Smooth muscle cell of trachea (primary cell): Measurements from ENCODE around the gene TOP2A. TPM values are rescaled to one million over a fixed set of nuclear protein-coding genes. Genes with fewer than 3 reads are reported as not detected.

Experiments
- total RNA-seq: library from RNA; depleted of rRNA; stranded (reverse); fragments of >200 nt; gene quantifications from 2 replicates; pipeline ENCODE4 v1.2.1, GENCODE V29; 2014

TOP2A gene
- total RNA-seq = 6.5 and 149 TPM in 2 replicates

DNA sequence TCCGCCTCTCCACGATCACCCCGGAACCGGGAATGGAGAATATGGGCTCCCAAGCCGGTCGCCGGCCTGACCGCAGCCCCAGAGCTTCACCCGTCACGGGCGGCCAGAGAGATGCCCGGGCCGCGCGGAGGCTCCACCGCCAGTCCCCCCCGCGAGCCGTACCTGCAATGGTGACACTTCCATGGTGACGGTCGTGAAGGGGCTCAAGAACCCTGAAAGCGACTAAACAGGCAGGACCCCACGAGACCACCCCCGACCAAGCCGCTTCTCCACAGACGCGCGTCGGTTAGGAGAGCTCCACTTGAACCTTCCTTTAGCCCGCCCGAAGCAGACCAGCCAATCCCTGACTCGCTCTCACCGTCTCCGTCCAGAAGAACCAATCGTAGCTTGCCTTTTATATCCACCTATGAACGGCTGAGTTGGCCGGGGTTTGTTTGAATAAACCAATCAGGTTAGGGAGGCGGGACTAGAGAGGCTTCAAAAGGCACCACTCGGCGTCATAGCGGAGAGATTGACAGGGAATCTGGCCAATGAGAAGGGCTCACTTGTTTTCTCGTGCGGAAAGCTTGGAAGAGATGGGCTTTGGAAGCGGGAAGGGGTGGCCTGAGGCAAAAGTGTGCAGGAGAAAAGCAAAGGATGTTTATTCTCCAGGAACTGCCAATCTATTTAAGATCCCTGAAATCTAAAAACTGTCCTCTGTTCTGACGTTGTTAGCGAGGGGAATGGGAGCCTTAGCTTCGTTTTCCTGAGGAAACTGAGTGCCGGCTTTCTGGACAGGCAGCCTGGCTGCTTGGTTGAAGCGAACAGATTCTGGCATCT is at the start of gene TOP2A:
TOP2A (minus strand) TSS at position 288 of the 819 bp plus-strand sequence; CDS start at position 183, 105 bp downstream.

GRCh38 chr17:40443196-40443987 is 25.7 kb upstream of the TOP2A start, which contains the start of gene IGFBP4:
TSS of gene IGFBP4 (plus strand) at chr17:40443450. CDS start at chr17:40443736, 286 bp downstream.

DNA sequence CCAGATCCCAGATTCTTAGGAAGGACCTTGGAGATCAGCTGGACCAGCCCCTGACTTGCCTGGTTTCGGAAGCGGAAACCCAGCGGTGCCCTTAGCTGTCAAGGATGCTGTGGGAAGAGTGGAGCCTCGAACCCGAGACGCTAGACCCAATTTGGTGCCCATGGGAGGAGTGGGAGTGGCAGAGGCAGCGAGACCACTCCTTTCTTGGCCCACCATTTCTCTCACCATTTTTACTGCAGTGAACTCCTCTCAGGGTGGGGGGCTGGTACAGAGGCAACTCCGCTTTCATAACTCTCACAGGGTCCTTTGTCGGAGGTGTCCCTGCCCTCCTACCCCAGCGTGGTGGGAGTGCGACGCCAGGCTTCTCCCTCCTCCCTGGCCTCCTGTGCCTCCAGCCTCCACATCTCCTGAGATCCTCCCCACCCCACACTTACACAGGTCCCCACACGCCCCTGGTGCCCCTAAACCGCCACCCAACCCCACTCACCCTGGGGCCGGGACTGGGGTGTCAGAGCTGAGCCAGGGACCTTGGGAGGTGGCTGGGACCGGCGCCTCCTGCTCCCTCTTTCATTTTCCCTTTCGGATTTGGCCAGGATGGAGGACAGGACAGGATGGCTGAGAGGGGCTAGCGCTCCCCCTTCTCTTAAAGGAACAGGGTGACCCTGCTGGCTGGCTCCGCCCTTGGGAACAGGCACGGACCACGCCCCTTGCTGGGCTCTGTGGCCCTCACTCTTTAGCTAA is 53.4 kb downstream of the TOP2A start, which contains the start of gene GJD3:
GJD3 (minus strand) TSS at position 617 of the 741 bp plus-strand sequence. CDS start 922 bp downstream, outside the sequence.

Other genes starting within 250 kb of the TOP2A start
- gene RAPGEFL1, start 240.4 kb downstream of the TOP2A start, total RNA-seq = 1.2 and 2.5 TPM in 2 replicates
- gene WIPF2, start 198.6 kb downstream of the TOP2A start, total RNA-seq = 7.6 and 8.1 TPM in 2 replicates
- 0.99 and 9.0 TPM in 2 replicates for gene CDC6, start 130.0 kb downstream of the TOP2A start, total RNA-seq
- gene RARA, start 108.7 kb downstream of the TOP2A start, total RNA-seq = 8.6 and 14.7 TPM in 2 replicates
- 3.8 and 16.2 TPM in 2 replicates for gene GJD3, start 53.2 kb downstream of the TOP2A start, total RNA-seq
- 443 and 722 TPM in 2 replicates for gene IGFBP4, start 25.6 kb upstream of the TOP2A start, total RNA-seq
- gene TNS4, start 83.7 kb upstream of the TOP2A start, total RNA-seq = under 0.01 TPM in 1 of 2 replicates, not detected in the other
- not detected in 2 replicates for gene CCR7, start 147.6 kb upstream of the TOP2A start, total RNA-seq
- 82.4 and 89.9 TPM in 2 replicates for gene SMARCE1, start 229.9 kb upstream of the TOP2A start, total RNA-seq
- not detected in 2 replicates for gene KRT222, start 247.3 kb upstream of the TOP2A start, total RNA-seq